KMS-11 (cell line): ENCODE data around the gene SYT9.

ENCODE experiments used
- H2AFZ ChIP-seq: fragments of 200-600 bp; sonication (generic); 2 replicates; pipeline ENCODE4 v1.6.1; 2016; ENCODE audit warnings: antibody characterized with exemption, mixed run types, low read depth
- H3K27ac ChIP-seq: fragments of 200-600 bp; sonication (generic); 2 replicates; pipeline ENCODE4 v1.6.1; 2016; ENCODE audit warnings: mild to moderate bottlenecking, mixed run types
- H3K27me3 ChIP-seq: fragments of 200-600 bp; sonication (generic); 2 replicates; pipeline ENCODE4 v1.6.1; 2017; ENCODE audit warnings: mild to moderate bottlenecking, low read depth, mixed run types, moderate library complexity; ENCODE audit not compliant: insufficient read depth
- H3K36me3 ChIP-seq: fragments of 200-600 bp; sonication (generic); 2 replicates; pipeline ENCODE4 v1.6.1; 2017; ENCODE audit warnings: mild to moderate bottlenecking, mixed run types; ENCODE audit not compliant: insufficient read depth
- H3K4me1 ChIP-seq: fragments of 200-600 bp; sonication (generic); 2 replicates; pipeline ENCODE4 v1.6.1; 2016; ENCODE audit warnings: mild to moderate bottlenecking, low read depth, mixed run types; ENCODE audit not compliant: poor library complexity, severe bottlenecking
- H3K4me2 ChIP-seq: fragments of 200-600 bp; sonication (generic); 2 replicates; pipeline ENCODE4 v1.7.0; 2016; ENCODE audit warnings: mild to moderate bottlenecking, mixed run types
- H3K4me3 ChIP-seq: fragments of 200-600 bp; sonication (generic); IDR thresholded peaks from 2 replicates; pipeline ENCODE4 v1.6.1; 2017; ENCODE audit warnings: low read depth, low read length, mixed read lengths; ENCODE audit not compliant: insufficient read depth
- H3K79me2 ChIP-seq: fragments of 200-600 bp; sonication (generic); 2 replicates; pipeline ENCODE4 v1.6.1; 2016; ENCODE audit warnings: low read depth, mixed run types; ENCODE audit not compliant: insufficient read depth
- H3K9ac ChIP-seq: fragments of 200-600 bp; sonication (generic); 2 replicates; pipeline ENCODE4 v1.6.1; 2016; ENCODE audit warnings: mild to moderate bottlenecking, mixed run types
- H4K20me1 ChIP-seq: fragments of 200-600 bp; sonication (generic); 2 replicates; pipeline ENCODE4 v1.6.1; 2016; ENCODE audit warnings: mild to moderate bottlenecking, mixed run types; ENCODE audit not compliant: insufficient read depth
- CTCF ChIP-seq: fragments of 200-600 bp; sonication (generic); conservative IDR thresholded peaks from 2 replicates; pipeline ENCODE4 v1.6.1; 2017; ENCODE audit warnings: low read depth, mild to moderate bottlenecking, antibody characterized with exemption, low read length, moderate library complexity, mixed read lengths

The SYT9 gene

GRCh38 chr11:7417328-7417727 is 165.6 kb downstream of the SYT9 start:
- Histone ChIP-seq H3K4me3 (no peak overlapping the region), H3K9ac (no peak overlapping the region), H3K4me2 (no peak overlapping the region), H3K79me2 (no peaks in the 10 kb centered on the region), H3K4me1 (no peaks in the 10 kb centered on the region), H4K20me1 (no peaks in the 10 kb centered on the region), H2AFZ (no peak overlapping the region), H3K27me3 (no peaks in the 10 kb centered on the region), H3K36me3 (no peaks in the 10 kb centered on the region), H3K27ac (no peak overlapping the region)
- TF ChIP-seq CTCF, result no peak

- Histone ChIP-seq H3K27me3 (no peaks in the 10 kb centered on the region), H4K20me1 (no peaks in the 10 kb centered on the region), H3K36me3 (no peaks in the 10 kb centered on the region), H3K9ac (no peak overlapping the region), H3K4me2 (no peak overlapping the region), H3K27ac (no peak overlapping the region), H3K4me1 (no peaks in the 10 kb centered on the region), H3K79me2 (no peaks in the 10 kb centered on the region), H3K4me3 (no peak overlapping the region), H2AFZ (no peak overlapping the region)
- TF ChIP-seq CTCF, result no peak
These were observed 166.4 kb downstream of the SYT9 start for GRCh38 chr11:7418061-7418460.

GRCh38 chr11:7418906-7419305 is 167.2 kb downstream of the SYT9 start:
- TF ChIP-seq CTCF, result no peak
- H3K4me1 ChIP-seq, result no peaks in the 10 kb centered on the region

GRCh38 chr11:7421136-7421535 is 169.4 kb downstream of the SYT9 start:
- H3K4me1 ChIP-seq, result no peaks in the 10 kb centered on the region
- H3K79me2 ChIP-seq, result no peaks in the 10 kb centered on the region
- no peaks in the 10 kb centered on the region for H3K36me3 ChIP-seq
- H3K9ac ChIP-seq, result no peak overlapping the region
- no peak overlapping the region for H3K27ac ChIP-seq
- H4K20me1 ChIP-seq, result no peaks in the 10 kb centered on the region
- no peak overlapping the region for H2AFZ ChIP-seq
- no peak for TF ChIP-seq CTCF
- no peak overlapping the region for H3K4me2 ChIP-seq
- no peaks in the 10 kb centered on the region for H3K27me3 ChIP-seq
- H3K4me3 ChIP-seq, result no peak overlapping the region

More at GRCh38 chr11:7418906-7419305, 167.2 kb downstream of the SYT9 start:
- Histone ChIP-seq H2AFZ (no peak overlapping the region), H3K4me2 (no peak overlapping the region), H3K36me3 (no peaks in the 10 kb centered on the region), H3K4me3 (no peak overlapping the region), H3K27me3 (no peaks in the 10 kb centered on the region), H3K9ac (no peak overlapping the region), H3K79me2 (no peaks in the 10 kb centered on the region), H4K20me1 (no peaks in the 10 kb centered on the region), H3K27ac (no peak overlapping the region)
